ENCODE data around the gene TFF2. TPM values are rescaled to one million over a fixed set of nuclear protein-coding genes. Genes with fewer than 3 reads are reported as not detected.

TFF2 gene
- total RNA-seq, 1 experiment from 2014 or later: 1.2 TPM

DNA sequence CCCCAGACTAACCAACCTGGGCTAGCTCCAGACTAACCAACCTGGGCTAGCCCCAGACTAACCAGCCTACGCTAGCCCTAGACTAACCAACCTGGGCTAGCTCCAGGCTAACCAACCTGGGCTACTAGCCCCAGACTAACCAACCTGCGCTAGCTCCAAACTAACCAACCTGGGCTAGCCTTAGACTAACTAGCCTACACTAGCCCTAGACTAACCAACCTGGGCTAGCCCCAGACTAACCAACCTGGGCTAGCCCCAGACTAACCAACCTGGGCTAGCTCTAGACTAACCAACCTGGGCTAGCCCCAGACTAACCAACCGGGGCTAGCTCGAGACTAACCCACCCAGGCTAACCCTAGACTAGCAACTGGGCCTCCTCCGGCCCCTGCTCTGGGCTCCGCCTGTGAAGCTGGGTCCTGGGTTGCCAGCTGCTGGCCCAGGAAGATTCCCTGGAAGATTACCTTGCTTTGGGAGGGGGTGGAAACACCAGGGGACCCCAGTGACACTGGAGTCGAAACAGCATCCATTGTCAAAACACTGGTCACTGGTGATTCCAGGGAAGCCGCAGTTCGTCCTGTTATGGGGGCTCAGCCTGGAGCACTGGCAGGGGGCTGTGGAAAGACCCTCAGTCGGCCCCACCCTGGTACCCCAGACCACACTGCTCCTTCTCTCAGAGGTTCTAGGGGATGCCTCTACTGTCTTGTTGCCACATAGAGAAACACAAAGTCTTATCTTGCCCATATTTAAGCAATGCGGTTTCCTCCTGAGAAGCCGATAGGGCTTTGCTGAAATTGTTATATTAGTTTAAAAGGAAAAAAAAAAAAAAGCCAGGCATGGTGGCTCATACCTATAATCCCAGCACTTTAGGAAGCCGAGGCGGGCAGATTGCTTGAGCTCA is 1.1 kb downstream of the TFF2 start:
- no TSS peak for BruUV-seq (replicated peaks)
- Histone ChIP-seq H3K9me3 (no peaks in the 10 kb centered on the region), H3K27me3 (replicated peaks; ENCODE audit: control insufficient read depth, insufficient read depth, low read length) (no peaks in the 10 kb centered on the region), H3K4me1 (peaks cover 12% of the 10 kb centered on the region), H3K4me3 (ENCODE audit: low read depth, low read length) (no peak overlapping the region), H3K36me3 (ENCODE audit: control insufficient read depth, insufficient read depth, low read length) (no peaks in the 10 kb centered on the region; the same call in 1 of the 2 replicates)
- Mint-ChIP-seq H3K27ac (ENCODE audit: unreplicated experiment) (no peak overlapping the region), H3K36me3 (ENCODE audit: insufficient read depth, unreplicated experiment) (no peaks in the 10 kb centered on the region), H3K4me3 (ENCODE audit: unreplicated experiment) (no peak overlapping the region), H3K27me3 (ENCODE audit: insufficient read depth, unreplicated experiment) (no peaks in the 10 kb centered on the region), H3K9me3 (ENCODE audit: unreplicated experiment) (peaks cover 11% of the 10 kb centered on the region), H3K4me1 (ENCODE audit: low read depth, unreplicated experiment) (peaks cover 11% of the 10 kb centered on the region)
- no peak for TF ChIP-seq CTCF (IDR thresholded peaks at IDR 0.05; ENCODE audit: insufficient read depth in 1 of 2, low read depth in 1 of 2, low read length in 1 of 2, severe bottlenecking in 1 of 2, unreplicated experiment in 1 of 2)
- POLR2A ChIA-PET: no interaction called here
- DNase-seq: no peak
- CTCF ChIA-PET: no interaction called here
- intact Hi-C loops (cut with micrococcal nuclease; ENCODE audit: unreplicated experiment): no loop called here

DNA sequence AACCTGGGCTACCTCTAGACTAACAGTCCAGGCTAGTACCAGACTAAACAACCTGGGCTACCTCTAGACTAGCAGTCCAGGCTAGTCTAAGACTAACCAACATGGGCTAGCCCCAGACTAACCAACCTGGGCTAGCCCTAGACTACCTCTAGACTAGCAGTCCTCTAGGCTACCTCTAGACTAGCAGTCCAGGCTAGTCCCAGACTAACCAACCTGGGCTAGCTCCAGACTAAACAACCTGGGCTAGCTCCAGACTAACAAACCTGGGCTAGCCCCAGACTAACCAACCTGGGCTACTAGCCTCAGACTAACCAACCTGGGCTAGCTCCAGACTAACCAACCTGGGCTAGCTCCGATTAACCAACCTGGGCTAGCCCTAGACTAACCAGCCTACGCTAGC is 2.0 kb downstream of the TFF2 start:
- intact Hi-C loops (cut with micrococcal nuclease; ENCODE audit: unreplicated experiment): no loop called here
- peaks cover 11% of the 10 kb centered on the region for H3K4me1 Mint-ChIP-seq (ENCODE audit: low read depth, unreplicated experiment)
- no peaks in the 10 kb centered on the region for H3K27me3 ChIP-seq (replicated peaks; ENCODE audit: control insufficient read depth, insufficient read depth, low read length)
- H3K4me3 Mint-ChIP-seq (ENCODE audit: unreplicated experiment): no peak overlapping the region
- peaks cover 12% of the 10 kb centered on the region for H3K4me1 ChIP-seq
- H3K27ac Mint-ChIP-seq (ENCODE audit: unreplicated experiment): no peak overlapping the region
- TF ChIP-seq CTCF (IDR thresholded peaks at IDR 0.05; ENCODE audit: insufficient read depth in 1 of 2, low read depth in 1 of 2, low read length in 1 of 2, severe bottlenecking in 1 of 2, unreplicated experiment in 1 of 2): no peak
- H3K9me3 Mint-ChIP-seq (ENCODE audit: unreplicated experiment): peaks cover 9% of the 10 kb centered on the region
- no peaks in the 10 kb centered on the region for H3K9me3 ChIP-seq
- no peak overlapping the region for H3K4me3 ChIP-seq (ENCODE audit: low read depth, low read length)
- ChIA-PET POLR2A (no interaction called here), CTCF (no interaction called here)
- DNase-seq: no peak
- H3K36me3 Mint-ChIP-seq (ENCODE audit: insufficient read depth, unreplicated experiment): no peaks in the 10 kb centered on the region
- no TSS peak for BruUV-seq (replicated peaks)
- no peaks in the 10 kb centered on the region for H3K27me3 Mint-ChIP-seq (ENCODE audit: insufficient read depth, unreplicated experiment)
- H3K36me3 ChIP-seq (ENCODE audit: control insufficient read depth, insufficient read depth, low read length): no peaks in the 10 kb centered on the region; the same call in 1 of the 2 replicates

GRCh38 chr21:42347601-42348327 is 3.0 kb downstream of the TFF2 start:
- no peak for TF ChIP-seq CTCF (IDR thresholded peaks at IDR 0.05; ENCODE audit: insufficient read depth in 1 of 2, low read depth in 1 of 2, low read length in 1 of 2, severe bottlenecking in 1 of 2, unreplicated experiment in 1 of 2)
- no peak for DNase-seq
- Mint-ChIP-seq H3K9me3 (ENCODE audit: unreplicated experiment) (no peaks in the 10 kb centered on the region), H3K4me3 (ENCODE audit: unreplicated experiment) (no peak overlapping the region), H3K36me3 (ENCODE audit: insufficient read depth, unreplicated experiment) (no peaks in the 10 kb centered on the region), H3K27me3 (ENCODE audit: insufficient read depth, unreplicated experiment) (no peaks in the 10 kb centered on the region), H3K27ac (ENCODE audit: unreplicated experiment) (no peak overlapping the region), H3K4me1 (ENCODE audit: low read depth, unreplicated experiment) (peaks cover 11% of the 10 kb centered on the region)
- no peaks in the 10 kb centered on the region; the same call in 1 of the 2 replicates for H3K36me3 ChIP-seq (ENCODE audit: control insufficient read depth, insufficient read depth, low read length)
- BruUV-seq (replicated peaks): no TSS peak
- H3K4me1 ChIP-seq: peaks cover 12% of the 10 kb centered on the region
- ChIA-PET POLR2A (no interaction called here), CTCF (no interaction called here)
- no peaks in the 10 kb centered on the region for H3K27me3 ChIP-seq (replicated peaks; ENCODE audit: control insufficient read depth, insufficient read depth, low read length)
- H3K9me3 ChIP-seq: no peaks in the 10 kb centered on the region
- intact Hi-C loops (cut with micrococcal nuclease; ENCODE audit: unreplicated experiment): no loop called here
- no peak overlapping the region for H3K4me3 ChIP-seq (ENCODE audit: low read depth, low read length)

Data from Caco-2 (cell line).